ENCODE results near the gene SORCS3. TPM values are rescaled to one million over a fixed set of nuclear protein-coding genes. Genes with fewer than 3 reads are reported as not detected.

The SORCS3 gene
- total RNA-seq, 1 experiment from 2014 or later: not detected

- intact Hi-C loops (cut with micrococcal nuclease): no loop called here
- Histone ChIP-seq H3K27ac (ENCODE audit: low read depth, low read length) (no peak overlapping the region), H3K4me3 (replicated peaks in 1 of 2; ENCODE audit: low read depth in 1 of 2, low read length in 2 of 2) (no peak overlapping the region), H3K4me1 (ENCODE audit: control insufficient read depth in 1 of 2, insufficient read depth in 2 of 2, low read length in 2 of 2) (no peaks in the 10 kb centered on the region), H3K27me3 (ENCODE audit: insufficient read depth, low read length) (peaks cover 88% of the 10 kb centered on the region), H3K9me3 (ENCODE audit: control insufficient read depth in 1 of 2, insufficient read depth in 1 of 2, low read depth in 1 of 2, low read length in 2 of 2) (no peaks in the 10 kb centered on the region), H3K4me2 (ENCODE audit: low read length) (no peak overlapping the region), H3K79me2 (ENCODE audit: insufficient read depth, low read length) (no peaks in the 10 kb centered on the region), H3K9ac (ENCODE audit: low read length) (no peak overlapping the region), H3K36me3 (ENCODE audit: control insufficient read depth in 1 of 2, insufficient read depth in 2 of 2, low read length in 2 of 2) (no peaks in the 10 kb centered on the region), H4K20me1 (ENCODE audit: insufficient read depth) (no peaks in the 10 kb centered on the region), H3K9me2 (ENCODE audit: insufficient read depth) (no peaks in the 10 kb centered on the region), H2AFZ (ENCODE audit: low read depth, low read length, poor library complexity, severe bottlenecking) (no peak overlapping the region)
- no peak for DNase-seq (ENCODE audit: low read depth, low spot score)
- TF ChIP-seq JUND (IDR thresholded peaks at IDR 0.05): no peak
- no peak for TF ChIP-seq EGR1 (IDR thresholded peaks at IDR 0.05; ENCODE audit: low read depth)
- TF ChIP-seq CTCF (IDR thresholded peaks at IDR 0.05 in 2 of 3, conservative IDR thresholded peaks at IDR 0.05 in 1 of 3; ENCODE audit: borderline replicate concordance in 1 of 3, insufficient read depth in 1 of 3, low read depth in 2 of 3, low read length in 2 of 3): no peak
- TF ChIP-seq TCF7L2 (IDR thresholded peaks at IDR 0.05; ENCODE audit: borderline replicate concordance, extremely low read depth, insufficient read depth, insufficient read length): no peak
- TF ChIP-seq ZNF274 (IDR thresholded peaks at IDR 0.05; ENCODE audit: low read depth, low read length): no peak
- TF ChIP-seq CEBPB (IDR thresholded peaks at IDR 0.05; ENCODE audit: low read depth): no peak
- no peak for TF ChIP-seq ZFX (IDR thresholded peaks at IDR 0.05)
- no peak for TF ChIP-seq CBX3 (IDR thresholded peaks at IDR 0.05; ENCODE audit: low read depth)
- TF ChIP-seq ZBTB33 (IDR thresholded peaks at IDR 0.05; ENCODE audit: extremely low read depth, insufficient replicate concordance, low read length): no peak
- no peak for TF ChIP-seq EZH2phosphoT487 (IDR thresholded peaks at IDR 0.05; ENCODE audit: borderline replicate concordance)
- no peak for TF ChIP-seq SP1 (IDR thresholded peaks at IDR 0.05; ENCODE audit: low read depth)
- no peak for TF ChIP-seq FOSL1 (IDR thresholded peaks at IDR 0.05; ENCODE audit: low read depth)
- TF ChIP-seq MAX (IDR thresholded peaks at IDR 0.05): no peak
- TF ChIP-seq SRF (IDR thresholded peaks at IDR 0.05; ENCODE audit: low read depth): no peak
- CTCF ChIA-PET: no interaction called here
- RAD21 ChIA-PET (ENCODE audit: low non-redundant PET in 1 of 2, low total read pairs in 2 of 2, uncharacterized antibody in 2 of 2, unreplicated experiment in 2 of 2): no interaction called here
- BruUV-seq (replicated peaks): no TSS peak
- POLR2A ChIA-PET: no interaction called here
- no peak for ATAC-seq
These were observed 140.0 kb downstream of the SORCS3 start for GRCh38 chr10:104780946-104781595.
